ENCODE measurements around the gene CEP72.

The CEP72 gene

DNA sequence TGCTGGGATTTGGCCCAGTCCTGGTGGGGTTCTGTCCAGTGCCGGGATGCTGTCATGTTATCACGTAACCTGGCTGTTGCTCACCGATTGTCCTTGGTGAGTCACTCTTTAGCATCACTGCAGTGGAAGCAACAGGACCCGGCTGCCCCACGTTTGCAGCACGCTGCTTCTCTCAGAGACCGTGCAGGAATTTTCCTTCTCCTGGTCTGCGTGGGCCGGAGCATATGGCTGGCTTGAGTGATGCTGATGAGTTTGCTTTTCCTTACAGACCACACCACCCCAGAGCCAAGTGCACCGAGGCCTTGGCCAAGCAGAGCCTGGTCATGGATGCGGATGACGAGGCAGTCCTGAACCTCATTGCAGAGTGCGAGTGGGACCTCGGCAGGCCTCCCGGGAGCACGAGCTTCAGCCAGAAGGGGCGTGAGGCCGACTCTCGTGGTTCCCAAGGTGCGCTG lies 21.4 kb downstream of the CEP72 start:
- ChIA-PET CTCF (no interaction called here), POLR2A (no interaction called here)
- WGBS (ENCODE audit: insufficient coverage) = 97% methylated on average over 18 of the region's 20 CpGs
- no peak overlapping the region for H3K4me3 ChIP-seq (ENCODE audit: control insufficient read depth in 1 of 7, extremely low read depth in 1 of 7, insufficient read depth in 4 of 7, low read depth in 2 of 7, low read length in 6 of 7)
- no peak overlapping the region for H3K27ac ChIP-seq (ENCODE audit: insufficient read depth in 1 of 2, low read depth in 1 of 2, low read length in 2 of 2, poor library complexity in 1 of 2, severe bottlenecking in 2 of 2)
- peaks cover 4 to 44% (median 31%) of the 10 kb centered on the region in 4 experiments for H3K36me3 ChIP-seq (ENCODE audit: control insufficient read depth in 4 of 4, insufficient read depth in 4 of 4, low read length in 3 of 4)
- DNase-seq = no peak
- H3K9me3 ChIP-seq (ENCODE audit: control extremely low read depth in 1 of 5, control insufficient read depth in 4 of 5, insufficient read depth in 2 of 5, low read depth in 1 of 5, low read length in 4 of 5) = peaks cover 0 to 13% (median 5%) of the 10 kb centered on the region in 5 experiments
- no peaks in the 10 kb centered on the region for H3K4me1 ChIP-seq (ENCODE audit: control extremely low read depth in 1 of 4, control insufficient read depth in 4 of 4, insufficient read depth in 4 of 4, low read length in 3 of 4)
- H3K27me3 ChIP-seq (replicated peaks in 2 of 5; ENCODE audit: control insufficient read depth in 4 of 5, insufficient read depth in 5 of 5, low read length in 4 of 5) = no peaks in the 10 kb centered on the region

DNA sequence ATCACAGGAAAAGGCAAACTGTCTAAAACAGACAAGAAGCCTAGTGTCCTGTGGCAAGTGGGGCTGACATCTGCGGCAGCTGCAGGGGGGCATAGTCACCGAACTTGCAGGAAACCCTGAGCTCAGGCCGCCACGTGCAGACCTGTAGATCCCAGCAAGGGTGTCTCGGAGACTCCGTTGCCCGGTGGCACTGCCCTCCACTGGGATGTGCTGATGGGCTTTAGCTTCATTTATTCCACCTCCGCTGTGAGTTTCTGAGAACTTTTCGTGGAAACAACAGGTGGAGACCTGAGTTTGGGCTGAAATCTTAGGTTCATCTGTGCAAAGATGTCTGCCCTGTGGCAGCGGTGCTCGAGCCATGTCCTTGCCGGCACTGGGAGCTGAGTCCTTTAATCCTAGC lies 22.1 kb downstream of the CEP72 start:
- H3K36me3 ChIP-seq (ENCODE audit: control insufficient read depth in 4 of 4, insufficient read depth in 4 of 4, low read length in 3 of 4) = peaks cover 4 to 51% (median 34%) of the 10 kb centered on the region in 4 experiments

DNA sequence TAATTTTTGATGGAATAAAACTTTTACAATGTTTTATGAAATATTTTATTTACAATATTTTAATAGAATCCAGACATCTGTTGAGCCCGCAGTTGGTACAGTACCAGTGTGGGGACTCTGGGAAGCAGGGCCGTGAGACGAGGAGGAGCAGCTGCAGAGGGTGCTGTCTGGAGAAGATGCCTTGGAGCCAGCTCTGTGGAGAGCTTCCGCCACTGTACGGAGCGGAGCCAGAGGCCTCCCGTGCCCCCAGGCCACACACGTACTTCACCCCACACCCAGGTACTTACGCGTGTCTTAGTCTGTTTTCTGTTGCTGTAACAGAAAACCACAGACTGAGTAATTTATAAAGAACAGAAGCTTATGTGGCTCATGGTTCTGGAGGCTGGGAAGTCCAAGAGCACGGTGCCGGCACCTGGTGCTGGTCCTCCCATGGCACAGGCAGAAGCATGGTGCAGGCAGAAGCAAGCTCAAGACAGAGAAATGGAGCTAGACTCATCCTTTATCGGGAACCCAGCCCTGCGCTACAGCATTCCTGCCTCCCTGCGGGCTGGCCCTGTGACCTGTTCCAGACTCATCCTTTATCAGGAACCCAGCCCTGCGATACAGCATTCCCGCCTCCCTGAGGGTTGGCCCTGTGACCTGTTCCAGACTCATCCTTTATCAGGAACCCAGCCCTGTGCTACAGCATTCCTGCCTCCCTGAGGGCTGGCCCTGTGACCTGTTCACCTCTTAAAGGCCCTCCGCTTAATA lies 23.3 kb downstream of the CEP72 start:
- DNase-seq = no peak
- Histone ChIP-seq H3K36me3 (ENCODE audit: control insufficient read depth in 4 of 4, insufficient read depth in 4 of 4, low read length in 3 of 4) (peaks cover 4 to 64% (median 44%) of the 10 kb centered on the region in 4 experiments), H3K27me3 (replicated peaks in 2 of 5; ENCODE audit: control insufficient read depth in 4 of 5, insufficient read depth in 5 of 5, low read length in 4 of 5) (no peaks in the 10 kb centered on the region), H3K27ac (ENCODE audit: insufficient read depth in 1 of 2, low read depth in 1 of 2, low read length in 2 of 2, poor library complexity in 1 of 2, severe bottlenecking in 2 of 2) (no peak overlapping the region), H3K9me3 (ENCODE audit: control extremely low read depth in 1 of 5, control insufficient read depth in 4 of 5, insufficient read depth in 2 of 5, low read depth in 1 of 5, low read length in 4 of 5) (peaks cover 0 to 13% (median 5%) of the 10 kb centered on the region in 5 experiments), H3K4me1 (ENCODE audit: control extremely low read depth in 1 of 4, control insufficient read depth in 4 of 4, insufficient read depth in 4 of 4, low read length in 3 of 4) (no peaks in the 10 kb centered on the region), H3K4me3 (ENCODE audit: control insufficient read depth in 1 of 7, extremely low read depth in 1 of 7, insufficient read depth in 4 of 7, low read depth in 2 of 7, low read length in 6 of 7) (no peak overlapping the region)
- CTCF ChIA-PET = no interaction called here
- POLR2A ChIA-PET = interaction anchor here (0.6 kb wide), 1 partner anchor 274 kb away, joined by 3 read pairs; no protein-coding TSS in a partner anchor
- 94% methylated on average over 11 of the region's 18 CpGs for WGBS (ENCODE audit: insufficient coverage)

More for the DNA sequence above, 22.1 kb downstream of the CEP72 start:
- ChIA-PET CTCF (interaction anchor here (0.5 kb wide), 1 partner anchor 134 kb away, joined by 3 read pairs; no protein-coding TSS in a partner anchor), POLR2A (no interaction called here)
- Histone ChIP-seq H3K9me3 (ENCODE audit: control extremely low read depth in 1 of 5, control insufficient read depth in 4 of 5, insufficient read depth in 2 of 5, low read depth in 1 of 5, low read length in 4 of 5) (peaks cover 0 to 13% (median 5%) of the 10 kb centered on the region in 5 experiments), H3K4me3 (ENCODE audit: control insufficient read depth in 1 of 7, extremely low read depth in 1 of 7, insufficient read depth in 4 of 7, low read depth in 2 of 7, low read length in 6 of 7) (no peak overlapping the region), H3K27ac (ENCODE audit: insufficient read depth in 1 of 2, low read depth in 1 of 2, low read length in 2 of 2, poor library complexity in 1 of 2, severe bottlenecking in 2 of 2) (no peak overlapping the region), H3K27me3 (replicated peaks in 2 of 5; ENCODE audit: control insufficient read depth in 4 of 5, insufficient read depth in 5 of 5, low read length in 4 of 5) (no peaks in the 10 kb centered on the region), H3K4me1 (ENCODE audit: control extremely low read depth in 1 of 4, control insufficient read depth in 4 of 4, insufficient read depth in 4 of 4, low read length in 3 of 4) (no peaks in the 10 kb centered on the region)
- no peak for DNase-seq
- 97% methylated on average over 9 of the region's 12 CpGs for WGBS (ENCODE audit: insufficient coverage)

DNA sequence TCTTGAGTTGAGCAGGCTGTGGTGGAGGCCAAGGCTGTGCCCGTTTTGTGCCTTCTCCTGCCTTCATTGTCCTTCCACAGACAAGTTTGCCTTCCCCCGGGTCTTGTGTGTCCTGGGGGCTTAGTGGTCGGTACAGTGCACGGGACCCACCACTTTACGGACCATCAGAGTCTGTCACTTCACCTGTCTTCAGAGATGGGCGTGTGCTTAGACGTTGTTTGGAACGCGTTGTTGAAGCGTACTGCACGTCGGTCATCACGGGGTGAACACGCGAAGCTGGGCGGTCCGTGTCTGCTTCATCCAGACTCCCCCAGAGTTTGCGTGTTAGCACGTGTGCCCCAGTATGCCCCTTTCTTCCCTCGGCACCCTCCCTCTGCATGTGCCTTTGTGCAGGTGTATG lies 24.8 kb downstream of the CEP72 start:
- Histone ChIP-seq H3K4me3 (ENCODE audit: control insufficient read depth in 1 of 7, extremely low read depth in 1 of 7, insufficient read depth in 4 of 7, low read depth in 2 of 7, low read length in 6 of 7) (no peak overlapping the region), H3K27ac (ENCODE audit: insufficient read depth in 1 of 2, low read depth in 1 of 2, low read length in 2 of 2, poor library complexity in 1 of 2, severe bottlenecking in 2 of 2) (no peak overlapping the region), H3K36me3 (ENCODE audit: control insufficient read depth in 4 of 4, insufficient read depth in 4 of 4, low read length in 3 of 4) (peaks cover 6 to 75% (median 53%) of the 10 kb centered on the region in 4 experiments), H3K4me1 (ENCODE audit: control extremely low read depth in 1 of 4, control insufficient read depth in 4 of 4, insufficient read depth in 4 of 4, low read length in 3 of 4) (no peaks in the 10 kb centered on the region), H3K27me3 (replicated peaks in 2 of 5; ENCODE audit: control insufficient read depth in 4 of 5, insufficient read depth in 5 of 5, low read length in 4 of 5) (no peaks in the 10 kb centered on the region), H3K9me3 (ENCODE audit: control extremely low read depth in 1 of 5, control insufficient read depth in 4 of 5, insufficient read depth in 2 of 5, low read depth in 1 of 5, low read length in 4 of 5) (peaks cover 0 to 13% (median 5%) of the 10 kb centered on the region in 5 experiments)
- ChIA-PET POLR2A (no interaction called here), CTCF (no interaction called here)
- DNase-seq = no peak
- WGBS (ENCODE audit: insufficient coverage) = 98% methylated on average over 18 of the region's 20 CpGs

DNA sequence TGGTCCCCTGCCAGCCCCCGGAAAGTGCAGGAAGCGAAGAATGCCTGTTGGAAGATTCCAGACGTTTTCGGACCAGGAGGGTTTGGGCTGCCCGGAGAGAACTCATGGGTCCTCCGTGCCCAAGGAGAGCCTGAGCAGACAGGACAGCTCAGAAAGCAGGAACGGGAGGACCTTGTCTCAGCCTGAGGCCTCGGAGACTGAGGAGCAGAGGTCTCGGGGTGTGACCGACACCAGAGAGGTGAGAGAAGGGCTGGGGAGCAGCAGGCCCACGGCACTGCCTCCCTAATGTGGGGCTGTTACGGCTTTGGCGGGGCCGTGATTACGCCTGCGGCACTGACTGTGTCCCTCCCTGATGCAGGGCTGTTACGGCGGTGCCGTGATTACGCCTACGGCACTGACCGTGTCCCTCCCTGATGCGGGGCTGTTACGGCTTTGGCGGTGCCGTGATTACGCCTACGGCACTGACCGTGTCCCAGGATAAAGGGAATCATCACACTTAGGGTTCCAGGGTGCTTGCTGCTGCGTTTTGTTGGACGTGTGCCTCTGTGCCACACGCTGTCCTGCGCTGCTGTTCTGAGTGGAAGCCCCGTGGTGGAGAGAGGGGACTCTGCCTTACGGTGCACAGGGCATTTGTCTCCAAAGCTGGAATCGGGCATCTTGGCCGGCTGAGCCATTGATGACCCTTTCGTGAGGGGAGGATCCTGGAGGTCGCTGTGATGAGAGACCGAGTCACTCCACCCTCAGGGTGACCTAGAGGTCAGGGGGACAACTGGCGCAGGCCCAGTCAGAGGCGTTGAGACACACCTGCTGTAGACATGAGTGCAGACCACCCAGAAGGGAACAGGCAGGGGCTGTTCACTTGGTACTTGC lies 25.7 kb downstream of the CEP72 start:
- H3K27ac ChIP-seq (ENCODE audit: insufficient read depth in 1 of 2, low read depth in 1 of 2, low read length in 2 of 2, poor library complexity in 1 of 2, severe bottlenecking in 2 of 2) = no peak overlapping the region
- ChIA-PET CTCF (no interaction called here), POLR2A (no interaction called here)
- H3K4me1 ChIP-seq (ENCODE audit: control extremely low read depth in 1 of 4, control insufficient read depth in 4 of 4, insufficient read depth in 4 of 4, low read length in 3 of 4) = no peaks in the 10 kb centered on the region
- H3K4me3 ChIP-seq (ENCODE audit: control insufficient read depth in 1 of 7, extremely low read depth in 1 of 7, insufficient read depth in 4 of 7, low read depth in 2 of 7, low read length in 6 of 7) = no peak overlapping the region
- peaks cover 0 to 13% (median 5%) of the 10 kb centered on the region in 5 experiments for H3K9me3 ChIP-seq (ENCODE audit: control extremely low read depth in 1 of 5, control insufficient read depth in 4 of 5, insufficient read depth in 2 of 5, low read depth in 1 of 5, low read length in 4 of 5)
- no peak for DNase-seq
- peaks cover 6 to 82% (median 58%) of the 10 kb centered on the region in 4 experiments for H3K36me3 ChIP-seq (ENCODE audit: control insufficient read depth in 4 of 4, insufficient read depth in 4 of 4, low read length in 3 of 4)
- WGBS (ENCODE audit: insufficient coverage) = 98% methylated on average over 42 of the region's 42 CpGs
- no peaks in the 10 kb centered on the region for H3K27me3 ChIP-seq (replicated peaks in 2 of 5; ENCODE audit: control insufficient read depth in 4 of 5, insufficient read depth in 5 of 5, low read length in 4 of 5)

DNA sequence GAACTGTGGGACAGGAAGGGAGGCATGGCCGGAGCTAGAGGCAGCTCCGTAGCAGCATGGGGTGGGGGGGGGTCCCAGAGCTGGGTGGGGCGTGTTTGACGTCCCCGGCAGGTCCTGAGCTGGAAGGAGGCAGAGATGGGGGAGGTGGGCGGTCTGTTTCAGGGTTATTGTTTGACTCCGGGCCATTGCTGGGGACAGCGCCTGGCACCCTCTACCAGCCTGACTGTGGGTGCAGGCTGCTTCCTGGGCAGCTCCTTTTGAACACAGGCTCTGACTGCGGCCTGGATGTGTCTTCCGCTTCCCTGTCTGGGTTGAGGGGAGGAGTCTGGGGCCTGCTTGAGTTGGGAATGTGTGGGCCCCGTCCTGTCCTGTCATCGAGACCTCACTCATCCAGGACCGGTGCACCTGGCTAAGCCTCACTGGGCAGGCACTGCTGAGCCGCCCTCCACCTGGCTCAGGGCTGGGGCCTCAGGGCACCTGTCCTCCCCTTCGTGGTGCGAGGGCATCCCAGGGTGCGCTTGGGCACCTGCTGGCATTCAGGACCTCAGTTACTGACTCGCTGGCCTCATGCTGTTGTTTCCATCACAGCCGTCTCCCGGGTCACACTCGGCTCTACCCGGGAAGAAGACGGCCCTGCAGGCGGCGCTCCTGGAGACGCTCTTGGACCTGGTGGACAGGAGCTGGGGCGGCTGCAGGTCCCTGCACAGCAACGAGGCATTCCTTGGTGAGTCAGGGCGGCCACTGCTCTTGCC lies 26.5 kb downstream of the CEP72 start:
- Histone ChIP-seq H3K4me1 (ENCODE audit: control extremely low read depth in 1 of 4, control insufficient read depth in 4 of 4, insufficient read depth in 4 of 4, low read length in 3 of 4) (no peaks in the 10 kb centered on the region), H3K27me3 (replicated peaks in 2 of 5; ENCODE audit: control insufficient read depth in 4 of 5, insufficient read depth in 5 of 5, low read length in 4 of 5) (no peaks in the 10 kb centered on the region), H3K9me3 (ENCODE audit: control extremely low read depth in 1 of 5, control insufficient read depth in 4 of 5, insufficient read depth in 2 of 5, low read depth in 1 of 5, low read length in 4 of 5) (peaks cover 0 to 13% (median 5%) of the 10 kb centered on the region in 5 experiments), H3K4me3 (ENCODE audit: control insufficient read depth in 1 of 7, extremely low read depth in 1 of 7, insufficient read depth in 4 of 7, low read depth in 2 of 7, low read length in 6 of 7) (no peak overlapping the region), H3K27ac (ENCODE audit: insufficient read depth in 1 of 2, low read depth in 1 of 2, low read length in 2 of 2, poor library complexity in 1 of 2, severe bottlenecking in 2 of 2) (no peak overlapping the region), H3K36me3 (ENCODE audit: control insufficient read depth in 4 of 4, insufficient read depth in 4 of 4, low read length in 3 of 4) (peaks cover 6 to 88% (median 61%) of the 10 kb centered on the region in 4 experiments)
- 99% methylated on average over 24 of the region's 29 CpGs for WGBS (ENCODE audit: insufficient coverage)
- DNase-seq = no peak
- ChIA-PET POLR2A (no interaction called here), CTCF (no interaction called here)

All from common myeloid progenitor, CD34-positive (primary cell).